Kidney (tissue), 14 donors: ENCODE results near the gene MRGPRX3. TPM values are rescaled to one million over a fixed set of nuclear protein-coding genes. Genes with fewer than 3 reads are reported as not detected.
"Not testable (repeated sequence)": the region's sequence is repeated elsewhere in the genome, so short reads cannot be mapped to it uniquely, and the experiment has no call there.

ENCODE experiments used
- DNase-seq, 5 donors: peaks; one replicate each; pipeline ENCODE4 v3.0.0-alpha.2; 2013 to 2020
- FAIRE-seq: peaks from 2 replicates; lab custom pipeline; 2012; peaks lifted over from hg19 to GRCh38; lab: Jason Lieb, UNC
- H3K27ac ChIP-seq, 2 donors: one replicate each; pipeline ENCODE4 v1.7.0; 2013; ENCODE audit warnings: low read depth in 2 of 2, low read length in 2 of 2, inconsistent platforms in 1 of 2
- H3K27me3 ChIP-seq: one replicate; pipeline ENCODE4 v1.7.1; 2013; ENCODE audit warnings: low read length, inconsistent platforms; ENCODE audit not compliant: control insufficient read depth, insufficient read depth
- H3K36me3 ChIP-seq, 3 donors: one replicate each; pipeline versions ENCODE4 v1.7.0 to v1.7.1; 2013; ENCODE audit warnings: low read length in 3 of 3, control low read depth in 1 of 3, inconsistent platforms in 1 of 3; ENCODE audit not compliant: insufficient read depth in 3 of 3, control insufficient read depth in 2 of 3
- H3K4me1 ChIP-seq, 3 donors: one replicate each; pipeline versions ENCODE4 v1.7.0 to v1.7.1; 2013; ENCODE audit warnings: low read length in 3 of 3, inconsistent platforms in 1 of 3, low read depth in 1 of 3; ENCODE audit not compliant: control insufficient read depth in 2 of 3, insufficient read depth in 2 of 3
- H3K4me3 ChIP-seq, 3 donors: one replicate each; pipeline versions ENCODE4 v1.7.0 to v1.8.1; 2013; ENCODE audit warnings: low read length in 3 of 3, control low read depth in 1 of 3, inconsistent platforms in 1 of 3
- H3K9ac ChIP-seq, 3 donors: one replicate each; pipeline versions ENCODE4 v1.7.0 to v1.7.1; 2013; ENCODE audit warnings: low read length in 3 of 3, control low read depth in 1 of 3, inconsistent platforms in 1 of 3
- H3K9me3 ChIP-seq, 3 donors: one replicate each; pipeline versions ENCODE4 v1.7.0 to v1.7.1; 2013; ENCODE audit warnings: low read length in 3 of 3, control low read depth in 1 of 3, inconsistent platforms in 1 of 3; ENCODE audit not compliant: control insufficient read depth in 2 of 3, insufficient read depth in 1 of 3
- CTCF ChIP-seq: IDR thresholded peaks from 3 replicates; pipeline ENCODE4 v1.5.1; 2012; ENCODE audit warnings: mild to moderate bottlenecking, moderate library complexity, borderline replicate concordance; ENCODE audit not compliant: insufficient read depth; ENCODE audit errors: extremely low read depth
- intact Hi-C: fragments of 100-400 bp; cut with DNase I; formaldehyde crosslinking; loops from one replicate; pipeline ENCODE4 v1.11.1; 2022
- polyA plus RNA-seq: library from polyadenylated mRNA; stranded (reverse); fragments of 350-450 nt; fragmentation: Illumina TruSeq; extraction: RNeasy Lipid Tissue Mini Kit (QIAGEN cat#74804); gene quantifications from one replicate; pipeline ENCODE4 v1.2.3, GENCODE V29; 2014; ENCODE audit warnings: low read depth, low replicate concordance; ENCODE audit not compliant: insufficient read depth
- total RNA-seq: library from RNA; stranded (reverse); fragmentation: NEBNext Ultra II Directional; extraction: Animal tissue kit (Norgen Biotek cat#: 25700); gene quantifications from one replicate; pipeline ENCODE4 v1.2.1, GENCODE V29; 2021
- donor health status: control.
- donor health status: control.
- donor health status: control.
- donor health status: control.
- donor health status: control.
- donor health status: DM: yes; HTN: yes; CAD: no.
- donor health status: Normal renal cell carcinoma (clear cell type).

The MRGPRX3 gene
- total and polyA plus RNA-seq, 2 donors from 2014 or later, result not detected

GRCh38 chr11:18108254-18108653 lies 24.1 kb upstream of the MRGPRX3 start:
- DNase-seq (no peak), FAIRE-seq (no peak)
- no peak overlapping the region for H3K27ac ChIP-seq
- H3K4me3 ChIP-seq, result no peak overlapping the region
- H3K9ac ChIP-seq, result no peak overlapping the region
- intact Hi-C loops, result no loop called here
- no peaks in the 10 kb centered on the region for H3K36me3 ChIP-seq
- H3K27me3 ChIP-seq, result no peaks in the 10 kb centered on the region
- peaks cover 0 to 6% (median 0%) of the 10 kb centered on the region in 3 donors for H3K4me1 ChIP-seq
- TF ChIP-seq CTCF, result no peak
- no peaks in the 10 kb centered on the region for H3K9me3 ChIP-seq

- Histone ChIP-seq H3K27ac (no peak overlapping the region), H3K4me3 (no peak overlapping the region), H3K9me3 (no peaks in the 10 kb centered on the region), H3K9ac (no peak overlapping the region), H3K27me3 (no peaks in the 10 kb centered on the region), H3K4me1 (peaks cover 0 to 2% (median 0%) of the 10 kb centered on the region in 3 donors), H3K36me3 (no peaks in the 10 kb centered on the region)
- no peak for TF ChIP-seq CTCF
- FAIRE-seq, result no peak
- intact Hi-C loops, result no loop called here
- peak in 2 of 5 donors; percentile 3 to 11 for DNase-seq
These were observed 21.4 kb upstream of the MRGPRX3 start for GRCh38 chr11:18111005-18111404.

- intact Hi-C loops, result no loop called here
- DNase-seq, result peak in 4 of 5 donors; percentile 72 to 83 (median 74)
- no peak for FAIRE-seq
These were observed 16.8 kb upstream of the MRGPRX3 start for GRCh38 chr11:18115360-18116127.

GRCh38 chr11:18121331-18121828 lies 11.0 kb upstream of the MRGPRX3 start:
- FAIRE-seq, H3K9ac ChIP-seq, H3K36me3 ChIP-seq, H3K27ac ChIP-seq, H3K4me3 ChIP-seq, H3K4me1 ChIP-seq, intact Hi-C loops, H3K9me3 ChIP-seq, DNase-seq, H3K27me3 ChIP-seq: not testable (repeated sequence)

More at GRCh38 chr11:18115360-18116127, 16.8 kb upstream of the MRGPRX3 start:
- TF ChIP-seq CTCF, result peak; percentile 74
- Histone ChIP-seq H3K27me3 (no peaks in the 10 kb centered on the region), H3K4me1 (no peaks in the 10 kb centered on the region), H3K4me3 (no peak overlapping the region), H3K9ac (no peak overlapping the region), H3K27ac (no peak overlapping the region), H3K9me3 (no peaks in the 10 kb centered on the region), H3K36me3 (no peaks in the 10 kb centered on the region)

GRCh38 chr11:18131115-18131514 lies 1.3 kb upstream of the MRGPRX3 start:
- H3K27ac ChIP-seq, H3K27me3 ChIP-seq, H3K9ac ChIP-seq, H3K4me3 ChIP-seq, H3K36me3 ChIP-seq, DNase-seq, H3K9me3 ChIP-seq, FAIRE-seq, intact Hi-C loops, H3K4me1 ChIP-seq: not testable (repeated sequence)
